Endodermal cell (in vitro differentiated cells): Measurements from ENCODE around the gene NIN. TPM values are rescaled to one million over a fixed set of nuclear protein-coding genes. Genes with fewer than 3 reads are reported as not detected.

ENCODE experiments used
- DNase-seq: peaks from one replicate; pipeline ENCODE4 v3.0.0-alpha.2; 2017
- H3K27ac ChIP-seq: 2 replicates; pipeline ENCODE4 v1.5.1; 2013; ENCODE audit warnings: mild to moderate bottlenecking, low read depth, low read length, moderate library complexity
- H3K27me3 ChIP-seq: 2 replicates; pipeline ENCODE4 v1.6.1; 2013; ENCODE audit warnings: mild to moderate bottlenecking, low read length, moderate library complexity; ENCODE audit not compliant: insufficient read depth, control insufficient read depth, poor library complexity, severe bottlenecking
- H3K36me3 ChIP-seq: 2 replicates; pipeline ENCODE4 v1.7.0; 2013; ENCODE audit warnings: mild to moderate bottlenecking, low read length, moderate library complexity; ENCODE audit not compliant: control insufficient read depth, insufficient read depth
- H3K4me1 ChIP-seq: one replicate; pipeline ENCODE4 v1.7.0; 2013; ENCODE audit warnings: low read length; ENCODE audit not compliant: control insufficient read depth, insufficient read depth
- H3K4me3 ChIP-seq: 2 replicates; pipeline ENCODE4 v1.5.1; 2013; ENCODE audit warnings: mild to moderate bottlenecking, low read length, moderate library complexity
- H3K9ac ChIP-seq: 2 replicates; pipeline ENCODE4 v1.6.1; 2013; ENCODE audit warnings: mild to moderate bottlenecking, low read length, moderate library complexity; ENCODE audit not compliant: poor library complexity, severe bottlenecking; ENCODE audit errors: extremely low read depth
- H3K9me3 ChIP-seq: 2 replicates; pipeline ENCODE4 v1.6.1; 2013; ENCODE audit warnings: mild to moderate bottlenecking, low read length, moderate library complexity; ENCODE audit not compliant: control insufficient read depth
- H3K27ac Mint-ChIP-seq: 2 replicates; pipeline ENCODE4 v1.8.0; 2020; ENCODE audit warnings: mixed read lengths
- H3K27me3 Mint-ChIP-seq: 2 replicates; pipeline ENCODE4 v1.8.0; 2021; ENCODE audit warnings: mild to moderate bottlenecking, mixed read lengths; ENCODE audit not compliant: insufficient read depth
- H3K36me3 Mint-ChIP-seq: 2 replicates; pipeline ENCODE4 v1.8.0; 2020; ENCODE audit warnings: low read depth, mixed read lengths
- H3K4me1 Mint-ChIP-seq: 2 replicates; pipeline ENCODE4 v1.8.0; 2020; ENCODE audit warnings: mixed read lengths
- H3K4me3 Mint-ChIP-seq: 2 replicates; pipeline ENCODE4 v1.8.0; 2020; ENCODE audit warnings: mild to moderate bottlenecking, moderate library complexity, mixed read lengths
- H3K9me3 Mint-ChIP-seq: 2 replicates; pipeline ENCODE4 v1.8.0; 2020; ENCODE audit warnings: mild to moderate bottlenecking, mixed read lengths
- WGBS, 2 experiments: methylation state at CpG; one replicate each; pipeline versions ENCODE4 v1.1.5 to v1.1.7; 2013; ENCODE audit warnings: missing lambda C conversion rate in 2 of 2, mixed read lengths in 1 of 2; ENCODE audit not compliant: insufficient coverage in 1 of 2, insufficient read length in 1 of 2; 5-methylcytosine and 5-hydroxymethylcytosine counted together
- total RNA-seq, 2 donors: library from RNA; stranded (reverse); fragmentation: NEBNext Ultra II Directional in 1 of 2; extraction: Animal tissue kit (Norgen Biotek cat#: 25700) in 1 of 2; gene quantifications; 2 replicates in 1 of 2; 3 replicates in 1 of 2; pipeline ENCODE4 v1.2.1, GENCODE V29; 2021
- TF ChIP-seq, protein P1 (sequence below): fragments of 200-600 bp; sonication (generic); conservative IDR thresholded peaks from 2 replicates; pipeline ENCODE4 v1.5.0; 2021; ENCODE audit warnings: antibody characterized with exemption, mild to moderate bottlenecking

NIN gene
- total RNA-seq, 2 donors from 2014 or later: 3.3 to 4.1 TPM

DNA sequence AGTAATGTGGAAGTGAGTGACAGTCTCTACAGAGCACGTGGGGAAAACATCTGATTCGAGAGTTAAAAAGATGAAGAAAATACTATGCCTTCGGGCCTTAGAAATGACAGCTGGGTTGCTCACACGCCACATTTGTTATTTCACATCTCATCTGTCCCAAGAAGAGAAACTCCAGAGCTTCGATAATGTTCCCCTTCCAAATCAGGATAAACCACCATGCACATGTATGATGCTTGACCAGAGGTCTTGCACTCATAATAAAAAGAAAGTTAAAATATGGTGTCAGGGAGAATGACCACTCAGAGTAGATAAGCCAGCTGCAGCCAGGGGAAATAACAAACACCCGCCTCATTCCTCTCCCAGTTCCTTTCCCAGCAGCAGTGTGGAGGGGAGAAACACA lies 34.6 kb downstream of the NIN start:
- no peaks in the 10 kb centered on the region for H3K9me3 ChIP-seq
- Mint-ChIP-seq H3K4me1 (peaks cover 20% of the 10 kb centered on the region), H3K4me3 (no peak overlapping the region), H3K27ac (no peak overlapping the region), H3K36me3 (no peaks in the 10 kb centered on the region), H3K27me3 (peaks cover 54% of the 10 kb centered on the region), H3K9me3 (no peaks in the 10 kb centered on the region)
- H3K36me3 ChIP-seq: no peaks in the 10 kb centered on the region
- TF ChIP-seq, protein P1, sequence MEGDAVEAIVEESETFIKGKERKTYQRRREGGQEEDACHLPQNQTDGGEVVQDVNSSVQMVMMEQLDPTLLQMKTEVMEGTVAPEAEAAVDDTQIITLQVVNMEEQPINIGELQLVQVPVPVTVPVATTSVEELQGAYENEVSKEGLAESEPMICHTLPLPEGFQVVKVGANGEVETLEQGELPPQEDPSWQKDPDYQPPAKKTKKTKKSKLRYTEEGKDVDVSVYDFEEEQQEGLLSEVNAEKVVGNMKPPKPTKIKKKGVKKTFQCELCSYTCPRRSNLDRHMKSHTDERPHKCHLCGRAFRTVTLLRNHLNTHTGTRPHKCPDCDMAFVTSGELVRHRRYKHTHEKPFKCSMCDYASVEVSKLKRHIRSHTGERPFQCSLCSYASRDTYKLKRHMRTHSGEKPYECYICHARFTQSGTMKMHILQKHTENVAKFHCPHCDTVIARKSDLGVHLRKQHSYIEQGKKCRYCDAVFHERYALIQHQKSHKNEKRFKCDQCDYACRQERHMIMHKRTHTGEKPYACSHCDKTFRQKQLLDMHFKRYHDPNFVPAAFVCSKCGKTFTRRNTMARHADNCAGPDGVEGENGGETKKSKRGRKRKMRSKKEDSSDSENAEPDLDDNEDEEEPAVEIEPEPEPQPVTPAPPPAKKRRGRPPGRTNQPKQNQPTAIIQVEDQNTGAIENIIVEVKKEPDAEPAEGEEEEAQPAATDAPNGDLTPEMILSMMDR: no peak
- peaks cover 4% of the 10 kb centered on the region for H3K27me3 ChIP-seq
- H3K4me1 ChIP-seq: no peaks in the 10 kb centered on the region
- H3K4me3 ChIP-seq: no peak overlapping the region
- DNase-seq: no peak
- H3K9ac ChIP-seq: no peak overlapping the region
- WGBS, 2 experiments: 90 to 91% methylated on average over 4 to 6 of the region's 6 CpGs
- H3K27ac ChIP-seq: no peak overlapping the region

DNA sequence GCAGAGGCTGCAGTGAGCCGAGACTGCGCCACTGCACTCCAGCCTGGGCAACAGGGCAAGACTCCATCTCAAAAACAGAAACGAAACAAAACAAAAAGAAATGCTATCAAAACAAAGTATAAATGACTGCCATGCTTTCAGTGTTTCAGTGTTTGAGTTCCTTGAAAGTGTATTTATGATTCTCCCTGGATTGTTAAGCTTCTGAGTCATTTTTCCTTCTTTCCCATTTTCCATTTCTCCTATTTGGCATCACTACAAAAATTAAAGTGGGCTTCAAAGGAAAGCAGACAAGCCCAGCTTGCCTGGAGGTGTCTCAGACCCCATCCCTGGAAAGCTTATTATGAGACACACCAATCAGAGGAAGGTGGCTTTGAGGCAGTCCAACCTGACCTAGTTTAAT lies 35.1 kb downstream of the NIN start:
- H3K27me3 Mint-ChIP-seq: peaks cover 54% of the 10 kb centered on the region
- H3K4me1 Mint-ChIP-seq: peaks cover 20% of the 10 kb centered on the region
- no peak overlapping the region for H3K9ac ChIP-seq
- H3K36me3 ChIP-seq: no peaks in the 10 kb centered on the region
- H3K9me3 ChIP-seq: no peaks in the 10 kb centered on the region
- WGBS, 2 experiments: 85 to 100% methylated on average over 1 to 3 of the region's 3 CpGs
- TF ChIP-seq, protein P1: no peak
- no peaks in the 10 kb centered on the region for H3K4me1 ChIP-seq
- no peaks in the 10 kb centered on the region for H3K36me3 Mint-ChIP-seq
- no peak overlapping the region for H3K4me3 Mint-ChIP-seq
- peaks cover 4% of the 10 kb centered on the region for H3K27me3 ChIP-seq
- H3K9me3 Mint-ChIP-seq: no peaks in the 10 kb centered on the region
- no peak overlapping the region for H3K27ac Mint-ChIP-seq
- no peak overlapping the region for H3K4me3 ChIP-seq
- no peak overlapping the region for H3K27ac ChIP-seq
- DNase-seq: no peak

DNA sequence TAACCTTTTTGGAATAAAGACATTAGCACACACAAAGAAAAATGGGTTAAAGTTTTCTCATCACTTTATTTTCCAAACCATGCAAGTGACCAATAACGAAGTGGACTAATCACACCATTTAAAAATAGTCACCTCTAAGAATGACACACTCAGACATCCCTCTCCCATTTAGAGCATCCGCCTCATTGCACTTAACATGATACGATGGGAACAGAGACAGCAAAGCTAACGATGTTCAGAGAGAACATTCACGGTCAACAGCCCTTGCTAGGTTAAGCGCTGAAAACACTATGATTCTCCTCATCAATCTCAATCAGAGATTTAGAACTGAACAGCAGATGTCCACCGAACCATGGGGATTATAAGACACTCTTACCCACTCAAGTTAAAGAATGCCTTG lies 35.8 kb downstream of the NIN start:
- H3K27ac ChIP-seq: no peak overlapping the region
- Mint-ChIP-seq H3K4me3 (no peak overlapping the region), H3K9me3 (no peaks in the 10 kb centered on the region), H3K27ac (no peak overlapping the region), H3K4me1 (peaks cover 20% of the 10 kb centered on the region), H3K36me3 (no peaks in the 10 kb centered on the region), H3K27me3 (peaks cover 54% of the 10 kb centered on the region)
- DNase-seq: no peak
- no peaks in the 10 kb centered on the region for H3K36me3 ChIP-seq
- no peaks in the 10 kb centered on the region for H3K9me3 ChIP-seq
- H3K4me3 ChIP-seq: no peak overlapping the region
- 86 to 92% methylated on average over 7 of the region's 7 CpGs for WGBS, 2 experiments
- H3K27me3 ChIP-seq: peaks cover 4% of the 10 kb centered on the region
- TF ChIP-seq, protein P1: no peak
- no peak overlapping the region for H3K9ac ChIP-seq
- no peaks in the 10 kb centered on the region for H3K4me1 ChIP-seq
